HepG2 (cell line): ENCODE measurements around the gene ZNF684. TPM values are rescaled to one million over a fixed set of nuclear protein-coding genes. Genes with fewer than 3 reads are reported as not detected.
A peak's percentile ranks its signal among the peaks of the same experiment; 100 is the strongest.
"Not testable (repeated sequence)": the region's sequence is repeated elsewhere in the genome, so short reads cannot be mapped to it uniquely, and the experiment has no call there.

Experiments
- ATAC-seq: fragments of 200-7000 bp; cut with Tn5 transposase; 3 replicates; pipeline ENCODE4 v1.9.1; 2020; ENCODE audit warnings: mild to moderate bottlenecking, moderate library complexity
- BruUV-seq: library from RNA; stranded (reverse); fragments of 400-500 nt; replicated peaks from 2 replicates; lab custom pipeline; 2021; lab: Mats Ljungman, UMichigan
- CTCF ChIA-PET: fragments of 300-600 bp; formaldehyde crosslinking; extraction: SDS; loops from one replicate; lab custom pipeline; 2021; ENCODE audit warnings: low total read pairs, inconsistent platforms, low intra/inter-chr PET ratio; lab: Yijun Ruan, JAX
- POLR2A ChIA-PET: fragments of 350-600 bp; sonication (Branson Sonifier 250); formaldehyde crosslinking; loops from one replicate; lab custom pipeline; 2020; ENCODE audit warnings: antibody characterized with exemption, inconsistent platforms; lab: Yijun Ruan, JAX
- DNase-seq: peaks from one replicate; pipeline ENCODE4 v3.0.0-alpha.2; 2015; ENCODE audit warnings: low spot score
- FAIRE-seq: peaks from 3 replicates; lab custom pipeline; 2011; peaks lifted over from hg19 to GRCh38; lab: Jason Lieb, UNC
- H2AFZ ChIP-seq: one replicate; pipeline ENCODE4 v1.6.1; 2011; ENCODE audit warnings: low read length, inconsistent platforms
- H3K27ac ChIP-seq: fragments of 300-600 bp; 3 replicates; pipeline ENCODE4 v1.8.0; 2011; ENCODE audit warnings: mixed run types, mild to moderate bottlenecking, mixed read lengths, low read length, inconsistent platforms; ENCODE audit not compliant: insufficient read depth; ENCODE audit errors: extremely low read length
- H3K27me3 ChIP-seq, 2 experiments: fragments of 200-600 bp in 1 of 2; 2 replicates in 1 of 2; 3 replicates in 1 of 2; pipeline versions ENCODE4 v1.6.0 to v1.8.0; 2011; ENCODE audit warnings: low read length in 2 of 2, mild to moderate bottlenecking in 2 of 2, moderate library complexity in 2 of 2, inconsistent platforms in 1 of 2; ENCODE audit not compliant: insufficient read depth in 2 of 2, control insufficient read depth in 1 of 2
- H3K36me3 ChIP-seq, 2 experiments: fragments of 200-600 bp in 1 of 2; replicated peaks in 1 of 2; 2 replicates in 1 of 2; 3 replicates in 1 of 2; pipeline versions ENCODE4 v1.5.1 to v1.8.0; 2011; ENCODE audit warnings: low read length in 2 of 2, inconsistent platforms in 1 of 2; ENCODE audit not compliant: insufficient read depth in 2 of 2, control insufficient read depth in 1 of 2
- H3K4me1 ChIP-seq: 2 replicates; pipeline ENCODE4 v1.5.1; 2012; ENCODE audit warnings: low read length, inconsistent platforms; ENCODE audit not compliant: insufficient read depth
- H3K4me2 ChIP-seq: 2 replicates; pipeline ENCODE4 v1.6.0; 2011; ENCODE audit warnings: low read depth, low read length, inconsistent platforms
- H3K4me3 ChIP-seq, 3 experiments: fragments of 200-600 bp in 1 of 3; sonication (generic), shearing (Covaris generic) in 1 of 3; replicated peaks in 1 of 3; 2 replicates each; pipeline ENCODE4 v1.5.1; 2011 to 2016; ENCODE audit warnings: low read length in 3 of 3, inconsistent platforms in 2 of 3, low read depth in 2 of 3, mild to moderate bottlenecking in 2 of 3, control low read depth in 1 of 3, mixed read lengths in 1 of 3; ENCODE audit not compliant: insufficient read depth in 1 of 3
- H3K79me2 ChIP-seq: one replicate; pipeline ENCODE4 v1.6.1; 2011; ENCODE audit warnings: low read length, inconsistent platforms; ENCODE audit not compliant: insufficient read depth
- H3K9ac ChIP-seq: 2 replicates; pipeline ENCODE4 v1.6.0; 2011; ENCODE audit warnings: mild to moderate bottlenecking, low read depth, low read length, inconsistent platforms; ENCODE audit not compliant: insufficient read depth
- H3K9me3 ChIP-seq: 2 replicates; pipeline ENCODE4 v1.5.1; 2012; ENCODE audit warnings: mild to moderate bottlenecking, low read length
- H4K20me1 ChIP-seq: 2 replicates; pipeline ENCODE4 v1.6.0; 2011; ENCODE audit warnings: inconsistent platforms, mild to moderate bottlenecking, low read length, moderate library complexity; ENCODE audit not compliant: insufficient read depth
- CBX2 ChIP-seq, 2 experiments: fragments of 200-600 bp in 1 of 2; sonication (generic); formaldehyde crosslinking in 1 of 2; IDR thresholded peaks; 2 replicates each; pipeline versions ENCODE4 v1.7.0 to v1.8.1; 2018 to 2022; ENCODE audit warnings: low read depth in 2 of 2, low read length in 1 of 2, mild to moderate bottlenecking in 1 of 2, missing genetic modification reagents in 1 of 2
- CTCF ChIP-seq: sonication (generic); formaldehyde crosslinking; IDR thresholded peaks from 2 replicates; pipeline ENCODE4 v1.5.0; 2020; ENCODE audit warnings: mild to moderate bottlenecking, missing genetic modification reagents, moderate library complexity
- ISX ChIP-seq: sonication (generic); formaldehyde crosslinking; conservative IDR thresholded peaks from 2 replicates; pipeline ENCODE4 v1.5.0; 2020; ENCODE audit warnings: missing genetic modification reagents
- MEF2D ChIP-seq: sonication (generic); formaldehyde crosslinking; IDR thresholded peaks from 2 replicates; pipeline ENCODE4 v1.5.1; 2020; ENCODE audit warnings: mild to moderate bottlenecking, missing genetic modification reagents
- TOE1 ChIP-seq: sonication (generic); formaldehyde crosslinking; IDR thresholded peaks from 2 replicates; pipeline ENCODE4 v1.4.0; 2020; ENCODE audit warnings: mild to moderate bottlenecking, missing genetic modification reagents
- ZNF251 ChIP-seq: sonication (generic); formaldehyde crosslinking; IDR thresholded peaks from 2 replicates; pipeline ENCODE4 v1.9.0; 2021; ENCODE audit warnings: mild to moderate bottlenecking, missing genetic modification reagents
- ZNF274 ChIP-seq: sonication (generic); formaldehyde crosslinking; IDR thresholded peaks from 2 replicates; pipeline ENCODE4 v1.5.1; 2020; ENCODE audit warnings: mild to moderate bottlenecking, missing genetic modification reagents
- ZNF510 ChIP-seq: sonication (generic); formaldehyde crosslinking; IDR thresholded peaks from 2 replicates; pipeline ENCODE4 v1.4.0; 2020; ENCODE audit warnings: low read depth, mild to moderate bottlenecking, missing genetic modification reagents
- ZNF75D ChIP-seq: sonication (generic); formaldehyde crosslinking; IDR thresholded peaks from 2 replicates; pipeline ENCODE4 v1.8.1; 2023; ENCODE audit warnings: missing genetic modification reagents, mild to moderate bottlenecking, borderline replicate concordance
- ZNF850 ChIP-seq: sonication (generic); formaldehyde crosslinking; conservative IDR thresholded peaks from 2 replicates; pipeline ENCODE4 v1.9.0; 2021; ENCODE audit warnings: mild to moderate bottlenecking, missing genetic modification reagents
- WGBS: methylation state at CpG from one replicate; pipeline ENCODE4 v1.1.6; 2017; ENCODE audit warnings: low lambda C conversion rate; 5-methylcytosine and 5-hydroxymethylcytosine counted together
- in situ Hi-C: cut with HindIII; loops from 2 replicates; pipeline ENCODE4 v1.10.0; 2017; ENCODE audit warnings: low pct_unique_long_range_greater_than_20kb; ENCODE audit not compliant: extremely low pct_ligation_motif_present
- intact Hi-C: fragments of 100-400 bp; cut with micrococcal nuclease; formaldehyde crosslinking; loops from one replicate; pipeline ENCODE4 v1.10.0; 2022; ENCODE audit not compliant: unreplicated experiment
- polyA plus RNA-seq, 8 experiments: library from polyadenylated mRNA; depleted of rRNA in 3 of 8; stranded (reverse) in 7 of 8; unstranded in 1 of 8; fragments of >200 nt; fragmentation: Illumina TruSeq in 4 of 8; extraction: Trizol in 4 of 8; gene quantifications; 2 replicates each; pipeline versions ENCODE4 v1.2.1 to v1.2.3, GENCODE V29; 2011 to 2016; ENCODE audit warnings: low read depth in 4 of 8, missing spikeins in 1 of 8, mixed read lengths in 1 of 8; ENCODE audit not compliant: insufficient read depth in 1 of 8
- total RNA-seq, 5 experiments: library from RNA; depleted of rRNA; stranded (reverse); fragments of >200 nt; fragmentation: Illumina TruSeq; extraction: Trizol; gene quantifications; 2 replicates each; pipeline ENCODE4 v1.2.3, GENCODE V29; 2016; ENCODE audit warnings: low read depth in 1 of 5

Gene ZNF684
- total and polyA plus RNA-seq, 2 of the 13 experiments (the other 11 are each of a cell fraction or from before 2014, with no cell fraction given): 6.5 to 15.2 TPM

- Histone ChIP-seq H3K4me3 (no peak overlapping the region), H3K4me1 (no peaks in the 10 kb centered on the region), H3K27ac (no peak overlapping the region), H3K27me3 (no peaks in the 10 kb centered on the region), H3K79me2 (no peaks in the 10 kb centered on the region), H2AFZ (no peak overlapping the region), H3K36me3 (peaks cover 8 to 41% of the 10 kb centered on the region in 2 experiments), H4K20me1 (no peaks in the 10 kb centered on the region), H3K4me2 (no peak overlapping the region), H3K9me3 (peaks cover 39% of the 10 kb centered on the region), H3K9ac (no peak overlapping the region)
- CTCF ChIA-PET: no interaction called here
- intact Hi-C loops (no loop called here), in situ Hi-C loops (no loop called here)
- FAIRE-seq (no peak), DNase-seq (no peak), ATAC-seq (no peak)
- BruUV-seq: no TSS peak
- POLR2A ChIA-PET: no interaction called here
- TF ChIP-seq CTCF (no peak), ISX (CRISPR knock-in tag) (no peak), ZNF274 (CRISPR knock-in tag) (peak; percentile 96; the same call in 1 of the 2 replicates), MEF2D (CRISPR knock-in tag) (no peak), ZNF510 (CRISPR knock-in tag) (no peak), CBX2 (IDR thresholded peaks at IDR 0.05; ENCODE audit: low read depth, low read length) (no peak), CBX2 (CRISPR knock-in tag; IDR thresholded peaks at IDR 0.05; ENCODE audit: low read depth) (no peak), TOE1 (CRISPR knock-in tag) (no peak), ZNF75D (CRISPR knock-in tag) (0 out of 2 replicates have a peak, but pooled peaks have one; percentile 66), ZNF251 (CRISPR knock-in tag) (no peak), ZNF850 (no peak)
- WGBS: 94% methylated on average over 4 of the region's 4 CpGs
Observed at GRCh38 chr1:40495315-40495903, 36.0 kb upstream of the ZNF684 start.

GRCh38 chr1:40502651-40503050 is 28.8 kb upstream of the ZNF684 start:
- intact Hi-C loops, H4K20me1 ChIP-seq, H3K9me3 ChIP-seq, H2AFZ ChIP-seq, H3K36me3 ChIP-seq, CTCF ChIA-PET, H3K27ac ChIP-seq, H3K4me3 ChIP-seq, H3K4me2 ChIP-seq, in situ Hi-C loops, H3K4me1 ChIP-seq, BruUV-seq, ATAC-seq, H3K27me3 ChIP-seq, DNase-seq, FAIRE-seq, H3K9ac ChIP-seq: not testable (repeated sequence)
- 98% methylated on average over 4 of the region's 4 CpGs for WGBS
- H3K79me2 ChIP-seq: peaks cover 13% of the 10 kb centered on the region
- POLR2A ChIA-PET: interaction anchor here (0.7 kb wide), 1 partner anchor 29 kb away, joined by 3 read pairs; the partner anchor contains the start of gene ZNF684
